ENCODE measurements around the gene GPR149. TPM values are rescaled to one million over a fixed set of nuclear protein-coding genes. Genes with fewer than 3 reads are reported as not detected.

Gene GPR149
- total RNA-seq, 1 experiment from 2014 or later = not detected

- CTCF ChIA-PET = no interaction called here
- Mint-ChIP-seq H3K9me3 (ENCODE audit: low read depth, unreplicated experiment) (no peaks in the 10 kb centered on the region), H3K27ac (ENCODE audit: unreplicated experiment) (no peak overlapping the region), H3K36me3 (ENCODE audit: insufficient read depth, unreplicated experiment) (peaks cover 70% of the 10 kb centered on the region), H3K27me3 (ENCODE audit: unreplicated experiment) (no peaks in the 10 kb centered on the region), H3K4me1 (ENCODE audit: low read depth, unreplicated experiment) (no peaks in the 10 kb centered on the region), H3K4me3 (ENCODE audit: low read depth, unreplicated experiment) (no peak overlapping the region)
- DNase-seq = no peak
- intact Hi-C loops (cut with micrococcal nuclease; ENCODE audit: unreplicated experiment) = no loop called here
- TF ChIP-seq, protein P1, sequence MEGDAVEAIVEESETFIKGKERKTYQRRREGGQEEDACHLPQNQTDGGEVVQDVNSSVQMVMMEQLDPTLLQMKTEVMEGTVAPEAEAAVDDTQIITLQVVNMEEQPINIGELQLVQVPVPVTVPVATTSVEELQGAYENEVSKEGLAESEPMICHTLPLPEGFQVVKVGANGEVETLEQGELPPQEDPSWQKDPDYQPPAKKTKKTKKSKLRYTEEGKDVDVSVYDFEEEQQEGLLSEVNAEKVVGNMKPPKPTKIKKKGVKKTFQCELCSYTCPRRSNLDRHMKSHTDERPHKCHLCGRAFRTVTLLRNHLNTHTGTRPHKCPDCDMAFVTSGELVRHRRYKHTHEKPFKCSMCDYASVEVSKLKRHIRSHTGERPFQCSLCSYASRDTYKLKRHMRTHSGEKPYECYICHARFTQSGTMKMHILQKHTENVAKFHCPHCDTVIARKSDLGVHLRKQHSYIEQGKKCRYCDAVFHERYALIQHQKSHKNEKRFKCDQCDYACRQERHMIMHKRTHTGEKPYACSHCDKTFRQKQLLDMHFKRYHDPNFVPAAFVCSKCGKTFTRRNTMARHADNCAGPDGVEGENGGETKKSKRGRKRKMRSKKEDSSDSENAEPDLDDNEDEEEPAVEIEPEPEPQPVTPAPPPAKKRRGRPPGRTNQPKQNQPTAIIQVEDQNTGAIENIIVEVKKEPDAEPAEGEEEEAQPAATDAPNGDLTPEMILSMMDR (IDR thresholded peaks at IDR 0.05; ENCODE audit: unreplicated experiment) = no peak
- BruUV-seq (replicated peaks) = no TSS peak
Measured at GRCh38 chr3:154290187-154290586, 139.8 kb downstream of the GPR149 start.

Other genes with a start within 250 kb of the GPR149 start
- gene DHX36, start 105.7 kb downstream of the GPR149 start, total RNA-seq (2022) = 127 and 134 TPM in 2 replicates